GM12874 (cell line): ENCODE measurements around the gene STK11.

Source experiments
- CTCF ChIP-seq: IDR thresholded peaks from 2 replicates; pipeline ENCODE4 v1.5.1; 2011; ENCODE audit warnings: low read depth, mild to moderate bottlenecking, control low read depth, low read length, moderate library complexity; ENCODE audit not compliant: insufficient read depth

STK11 gene, protein sequence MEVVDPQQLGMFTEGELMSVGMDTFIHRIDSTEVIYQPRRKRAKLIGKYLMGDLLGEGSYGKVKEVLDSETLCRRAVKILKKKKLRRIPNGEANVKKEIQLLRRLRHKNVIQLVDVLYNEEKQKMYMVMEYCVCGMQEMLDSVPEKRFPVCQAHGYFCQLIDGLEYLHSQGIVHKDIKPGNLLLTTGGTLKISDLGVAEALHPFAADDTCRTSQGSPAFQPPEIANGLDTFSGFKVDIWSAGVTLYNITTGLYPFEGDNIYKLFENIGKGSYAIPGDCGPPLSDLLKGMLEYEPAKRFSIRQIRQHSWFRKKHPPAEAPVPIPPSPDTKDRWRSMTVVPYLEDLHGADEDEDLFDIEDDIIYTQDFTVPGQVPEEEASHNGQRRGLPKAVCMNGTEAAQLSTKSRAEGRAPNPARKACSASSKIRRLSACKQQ

GRCh38 chr19:1205114-1206099, at the start of gene STK11:
TSS of gene STK11 (plus strand) at chr19:1205778. CDS start at chr19:1206914, 1,136 bp downstream.
- TF ChIP-seq CTCF = no peak

GRCh38 chr19:1156305-1156801, 49.2 kb upstream of the STK11 start:
- no peak for TF ChIP-seq CTCF

DNA sequence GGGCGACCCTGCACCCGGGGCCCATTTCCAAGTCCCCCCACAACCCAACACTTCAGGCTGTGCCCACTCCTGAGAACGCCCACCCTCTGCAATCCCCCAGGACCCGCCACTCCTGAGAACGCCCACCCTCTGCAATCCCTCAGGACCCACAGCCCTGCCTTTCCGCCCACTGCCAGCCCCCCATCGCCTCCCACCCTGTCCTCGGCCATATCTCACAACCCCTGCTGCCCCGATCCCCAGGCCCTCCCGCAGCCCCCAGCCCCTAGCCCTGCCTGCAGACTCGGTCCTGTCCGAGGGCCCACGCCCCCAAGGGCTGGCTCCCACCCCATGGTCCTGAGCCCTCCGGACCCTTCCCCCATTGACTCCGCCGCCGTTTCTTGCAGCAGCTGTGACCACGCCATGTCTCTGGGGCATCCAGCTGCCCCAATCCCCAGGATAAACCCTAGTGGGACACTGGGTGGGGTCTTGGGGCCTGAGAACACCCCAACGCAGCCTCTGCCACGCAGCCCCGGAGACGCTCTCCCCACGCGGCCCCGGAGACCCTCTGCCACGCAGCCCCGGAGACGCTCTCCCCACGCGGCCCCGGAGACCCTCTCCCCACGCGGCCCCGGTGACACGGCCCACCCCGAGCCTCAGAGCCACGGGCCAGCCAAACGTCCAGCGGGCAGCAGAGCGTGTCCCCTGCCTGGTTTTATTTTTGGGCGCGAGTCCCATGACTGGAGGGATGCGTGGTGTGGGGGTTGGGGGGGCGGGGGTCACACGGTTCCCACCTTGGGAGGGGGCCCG, 48.6 kb upstream of the STK11 start:
- no peak for TF ChIP-seq CTCF

DNA sequence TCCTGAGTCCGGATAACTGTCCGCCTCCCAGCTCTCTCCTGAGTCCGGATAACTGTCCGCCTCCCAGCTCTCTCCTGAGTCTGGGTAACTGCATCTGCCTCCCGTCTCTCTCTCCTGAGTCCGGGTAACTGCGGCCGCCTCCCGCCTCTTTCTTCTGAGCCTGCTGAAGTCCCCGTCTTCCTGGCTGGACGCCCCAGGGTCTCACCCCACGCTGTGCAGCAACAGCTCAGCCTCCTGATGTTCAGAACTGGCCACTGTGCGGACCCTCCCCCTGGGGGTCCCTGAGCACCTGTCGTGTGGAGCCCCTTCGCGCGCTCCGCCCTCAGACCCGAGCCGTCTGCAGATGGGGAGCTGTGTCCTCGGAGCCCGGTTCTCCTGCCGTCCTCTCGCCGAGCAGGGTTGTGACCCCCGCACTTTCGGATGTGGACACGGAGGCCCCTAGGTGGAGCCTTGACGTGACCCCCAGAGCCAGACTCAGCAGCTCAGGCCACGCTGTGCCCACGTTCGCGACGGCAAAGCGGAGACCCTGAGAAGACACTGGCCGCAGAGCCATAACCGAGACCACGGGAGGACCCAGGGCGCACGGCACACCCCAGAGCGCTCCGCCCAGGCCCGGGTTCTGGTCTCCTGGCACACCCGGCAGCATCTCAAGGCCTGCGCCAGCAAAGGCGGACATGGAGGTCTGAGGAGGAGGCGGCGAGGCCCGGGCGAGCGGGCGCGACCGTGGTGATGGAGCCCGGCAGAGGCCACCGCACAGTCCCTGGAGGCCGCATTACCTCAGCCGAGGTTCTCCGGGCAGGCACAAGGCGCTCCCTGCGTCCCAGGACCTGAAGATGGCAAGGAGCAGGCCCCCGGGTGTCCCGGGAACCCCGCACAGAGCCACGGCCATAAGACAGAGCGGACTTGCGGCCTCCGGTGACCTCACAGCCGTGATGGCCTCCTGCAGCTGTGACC, 47.4 kb upstream of the STK11 start:
- no peak for TF ChIP-seq CTCF

- TF ChIP-seq CTCF = no peak
Measured at GRCh38 chr19:1158885-1159448, 46.6 kb upstream of the STK11 start.
